ENCODE data around the gene ESPNL.

DNA sequence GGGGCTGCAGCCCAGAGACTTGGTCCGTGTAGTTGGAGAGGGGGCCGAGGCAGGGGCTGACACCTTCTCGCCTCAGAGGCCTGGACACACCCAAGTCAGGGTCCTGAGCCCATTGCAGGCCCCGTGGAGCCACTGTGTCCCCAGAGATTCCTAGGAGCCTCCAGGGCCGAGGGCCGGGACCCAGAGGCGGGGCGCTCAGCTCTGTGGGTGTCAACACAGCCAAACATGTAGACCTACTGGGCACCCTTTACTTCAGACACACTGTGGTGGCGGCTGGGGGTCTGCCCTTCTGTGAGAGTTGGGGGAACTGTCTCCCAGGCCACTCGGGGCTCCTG is 459 bp upstream of the ESPNL start:
- TF ChIP-seq EZH2 (IDR thresholded peaks at IDR 0.05; ENCODE audit: borderline replicate concordance, low read depth, low read length, severe bottlenecking), result no peak
- TF ChIP-seq, protein P1, sequence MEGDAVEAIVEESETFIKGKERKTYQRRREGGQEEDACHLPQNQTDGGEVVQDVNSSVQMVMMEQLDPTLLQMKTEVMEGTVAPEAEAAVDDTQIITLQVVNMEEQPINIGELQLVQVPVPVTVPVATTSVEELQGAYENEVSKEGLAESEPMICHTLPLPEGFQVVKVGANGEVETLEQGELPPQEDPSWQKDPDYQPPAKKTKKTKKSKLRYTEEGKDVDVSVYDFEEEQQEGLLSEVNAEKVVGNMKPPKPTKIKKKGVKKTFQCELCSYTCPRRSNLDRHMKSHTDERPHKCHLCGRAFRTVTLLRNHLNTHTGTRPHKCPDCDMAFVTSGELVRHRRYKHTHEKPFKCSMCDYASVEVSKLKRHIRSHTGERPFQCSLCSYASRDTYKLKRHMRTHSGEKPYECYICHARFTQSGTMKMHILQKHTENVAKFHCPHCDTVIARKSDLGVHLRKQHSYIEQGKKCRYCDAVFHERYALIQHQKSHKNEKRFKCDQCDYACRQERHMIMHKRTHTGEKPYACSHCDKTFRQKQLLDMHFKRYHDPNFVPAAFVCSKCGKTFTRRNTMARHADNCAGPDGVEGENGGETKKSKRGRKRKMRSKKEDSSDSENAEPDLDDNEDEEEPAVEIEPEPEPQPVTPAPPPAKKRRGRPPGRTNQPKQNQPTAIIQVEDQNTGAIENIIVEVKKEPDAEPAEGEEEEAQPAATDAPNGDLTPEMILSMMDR (IDR thresholded peaks at IDR 0.05; ENCODE audit: borderline replicate concordance, extremely low read depth, low read length, poor library complexity, severe bottlenecking), result no peak

Data from DND-41 (cell line).